Nephron (organoid): Measurements from ENCODE around the gene PGM2L1.

Experiments used
- H3K27ac Mint-ChIP-seq, 3 experiments: 2 replicates each; pipeline ENCODE4 v1.8.0; 2020; ENCODE audit warnings: mixed read lengths in 3 of 3, mild to moderate bottlenecking in 2 of 3, moderate library complexity in 1 of 3
- H3K27me3 Mint-ChIP-seq: 2 replicates; pipeline ENCODE4 v1.8.0; 2021; ENCODE audit warnings: low read depth, mild to moderate bottlenecking, moderate library complexity, mixed read lengths
- H3K36me3 Mint-ChIP-seq: 2 replicates; pipeline ENCODE4 v1.8.0; 2020; ENCODE audit warnings: low read depth, mixed read lengths
- H3K4me1 Mint-ChIP-seq: 2 replicates; pipeline ENCODE4 v1.8.0; 2020; ENCODE audit warnings: mixed read lengths
- H3K4me3 Mint-ChIP-seq, 3 experiments: 2 replicates each; pipeline ENCODE4 v1.8.0; 2020; ENCODE audit warnings: mild to moderate bottlenecking in 3 of 3, mixed read lengths in 3 of 3, moderate library complexity in 2 of 3
- H3K9me3 Mint-ChIP-seq: 2 replicates; pipeline ENCODE4 v1.8.0; 2020; ENCODE audit warnings: mixed read lengths
- CTCF ChIP-seq, 3 experiments: fragments of 200-600 bp; sonication (generic); IDR thresholded peaks; one replicate each; pipeline ENCODE4 v1.5.0; 2021; ENCODE audit warnings: antibody characterized with exemption in 3 of 3; ENCODE audit not compliant: unreplicated experiment in 3 of 3

PGM2L1 gene

GRCh38 chr11:74412321-74412720 is 14.1 kb upstream of the PGM2L1 start:
- Mint-ChIP-seq H3K27ac (no peak overlapping the region), H3K4me3 (no peak overlapping the region), H3K36me3 (no peaks in the 10 kb centered on the region), H3K9me3 (no peaks in the 10 kb centered on the region), H3K4me1 (no peaks in the 10 kb centered on the region), H3K27me3 (peaks cover 15% of the 10 kb centered on the region)
- TF ChIP-seq CTCF (IDR thresholded peaks at IDR 0.05; ENCODE audit: unreplicated experiment in 3 of 3): no peak

- H3K27ac Mint-ChIP-seq: no peak overlapping the region
- no peaks in the 10 kb centered on the region for H3K4me1 Mint-ChIP-seq
- H3K4me3 Mint-ChIP-seq: no peak overlapping the region
- peaks cover 23% of the 10 kb centered on the region for H3K27me3 Mint-ChIP-seq
- no peaks in the 10 kb centered on the region for H3K9me3 Mint-ChIP-seq
- no peak for TF ChIP-seq CTCF (IDR thresholded peaks at IDR 0.05; ENCODE audit: unreplicated experiment in 3 of 3)
- no peaks in the 10 kb centered on the region for H3K36me3 Mint-ChIP-seq
These were observed 11.4 kb upstream of the PGM2L1 start for GRCh38 chr11:74409633-74410032.

- Mint-ChIP-seq H3K9me3 (no peaks in the 10 kb centered on the region), H3K36me3 (no peaks in the 10 kb centered on the region), H3K4me1 (no peaks in the 10 kb centered on the region), H3K27me3 (peaks cover 16% of the 10 kb centered on the region), H3K4me3 (no peak overlapping the region), H3K27ac (no peak overlapping the region)
- no peak for TF ChIP-seq CTCF (IDR thresholded peaks at IDR 0.05; ENCODE audit: unreplicated experiment in 3 of 3)
These were observed 5.5 kb upstream of the PGM2L1 start for GRCh38 chr11:74403607-74404321.

- no peak for TF ChIP-seq CTCF (IDR thresholded peaks at IDR 0.05; ENCODE audit: unreplicated experiment in 3 of 3)
- no peaks in the 10 kb centered on the region for H3K4me1 Mint-ChIP-seq
- no peak overlapping the region for H3K4me3 Mint-ChIP-seq
- no peaks in the 10 kb centered on the region for H3K9me3 Mint-ChIP-seq
- no peak overlapping the region for H3K27ac Mint-ChIP-seq
- no peaks in the 10 kb centered on the region for H3K36me3 Mint-ChIP-seq
- peaks cover 7% of the 10 kb centered on the region for H3K27me3 Mint-ChIP-seq
These were observed 2.4 kb upstream of the PGM2L1 start for GRCh38 chr11:74400606-74401005.

- Mint-ChIP-seq H3K9me3 (no peaks in the 10 kb centered on the region), H3K27ac (peak overlapping the region; percentile 79 to 99 (median 88)), H3K27me3 (no peaks in the 10 kb centered on the region), H3K36me3 (no peaks in the 10 kb centered on the region), H3K4me3 (peak overlapping the region; percentile 91 to 94 (median 93)), H3K4me1 (no peaks in the 10 kb centered on the region)
- TF ChIP-seq CTCF (IDR thresholded peaks at IDR 0.05; ENCODE audit: unreplicated experiment in 3 of 3): no peak
These were observed 561 bp downstream of the PGM2L1 start for GRCh38 chr11:74397501-74398243.
